Nephron (organoid): Measurements from ENCODE around the gene RAB17.

Experiments used
- H3K27ac Mint-ChIP-seq, 3 experiments: 2 replicates each; pipeline ENCODE4 v1.8.0; 2020; ENCODE audit warnings: mixed read lengths in 3 of 3, mild to moderate bottlenecking in 2 of 3, moderate library complexity in 1 of 3
- H3K27me3 Mint-ChIP-seq: 2 replicates; pipeline ENCODE4 v1.8.0; 2021; ENCODE audit warnings: low read depth, mild to moderate bottlenecking, moderate library complexity, mixed read lengths
- H3K36me3 Mint-ChIP-seq: 2 replicates; pipeline ENCODE4 v1.8.0; 2020; ENCODE audit warnings: low read depth, mixed read lengths
- H3K4me1 Mint-ChIP-seq: 2 replicates; pipeline ENCODE4 v1.8.0; 2020; ENCODE audit warnings: mixed read lengths
- H3K4me3 Mint-ChIP-seq, 3 experiments: 2 replicates each; pipeline ENCODE4 v1.8.0; 2020; ENCODE audit warnings: mild to moderate bottlenecking in 3 of 3, mixed read lengths in 3 of 3, moderate library complexity in 2 of 3
- H3K9me3 Mint-ChIP-seq: 2 replicates; pipeline ENCODE4 v1.8.0; 2020; ENCODE audit warnings: mixed read lengths
- CTCF ChIP-seq, 3 experiments: fragments of 200-600 bp; sonication (generic); IDR thresholded peaks; one replicate each; pipeline ENCODE4 v1.5.0; 2021; ENCODE audit warnings: antibody characterized with exemption in 3 of 3; ENCODE audit not compliant: unreplicated experiment in 3 of 3

The RAB17 gene

GRCh38 chr2:237636578-237636977 lies 46.0 kb upstream of the RAB17 start:
- Mint-ChIP-seq H3K27me3 (no peaks in the 10 kb centered on the region), H3K4me1 (peaks cover 33% of the 10 kb centered on the region), H3K4me3 (no peak overlapping the region), H3K36me3 (peaks cover 58% of the 10 kb centered on the region), H3K27ac (no peak overlapping the region), H3K9me3 (peaks cover 25% of the 10 kb centered on the region)
- TF ChIP-seq CTCF (IDR thresholded peaks at IDR 0.05; ENCODE audit: unreplicated experiment in 3 of 3): no peak

DNA sequence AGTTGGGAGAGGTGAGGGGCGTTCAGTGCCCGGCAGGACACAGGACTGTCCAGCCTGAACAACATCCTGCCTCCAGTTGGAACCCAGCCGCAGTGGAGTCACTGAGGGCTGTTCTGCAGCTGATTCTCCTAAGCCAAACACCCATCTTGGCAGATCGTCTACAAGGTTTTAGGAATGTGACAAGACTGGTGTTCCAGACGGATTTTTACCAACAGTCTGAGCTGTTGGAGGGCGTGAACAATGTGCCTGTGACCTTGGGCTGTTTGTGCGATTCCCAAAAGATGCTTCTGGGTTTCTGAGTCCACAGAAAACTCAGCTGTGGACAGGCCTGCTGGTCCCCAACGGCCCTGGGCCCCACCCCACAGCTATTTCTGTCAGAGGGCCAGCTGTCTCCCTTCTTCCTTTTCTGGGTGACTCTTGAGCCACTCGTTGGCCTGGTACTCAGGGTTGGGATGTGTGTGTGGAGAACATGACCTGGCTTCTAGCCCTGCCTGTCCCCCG lies 42.6 kb upstream of the RAB17 start:
- TF ChIP-seq CTCF (IDR thresholded peaks at IDR 0.05; ENCODE audit: unreplicated experiment in 3 of 3): no peak
- H3K27ac Mint-ChIP-seq: peak overlapping the region in 1 of 3 experiments; percentile 35
- H3K4me3 Mint-ChIP-seq: peak overlapping the region in 2 of 3 experiments; percentile 8 to 29
- peaks cover 49% of the 10 kb centered on the region for H3K4me1 Mint-ChIP-seq
- peaks cover 22% of the 10 kb centered on the region for H3K9me3 Mint-ChIP-seq
- H3K36me3 Mint-ChIP-seq: peaks cover 57% of the 10 kb centered on the region
- peaks cover 12% of the 10 kb centered on the region for H3K27me3 Mint-ChIP-seq

- peaks cover 22% of the 10 kb centered on the region for H3K9me3 Mint-ChIP-seq
- peaks cover 12% of the 10 kb centered on the region for H3K27me3 Mint-ChIP-seq
- H3K4me3 Mint-ChIP-seq: no peak overlapping the region
- peaks cover 50% of the 10 kb centered on the region for H3K4me1 Mint-ChIP-seq
- peaks cover 49% of the 10 kb centered on the region for H3K36me3 Mint-ChIP-seq
- no peak for TF ChIP-seq CTCF (IDR thresholded peaks at IDR 0.05; ENCODE audit: unreplicated experiment in 3 of 3)
- H3K27ac Mint-ChIP-seq: no peak overlapping the region
These were observed 41.5 kb upstream of the RAB17 start for GRCh38 chr2:237631801-237632585.

GRCh38 chr2:237631007-237631785 lies 40.7 kb upstream of the RAB17 start:
- peaks cover 18% of the 10 kb centered on the region for H3K27me3 Mint-ChIP-seq

More at GRCh38 chr2:237631007-237631785, 40.7 kb upstream of the RAB17 start:
- H3K36me3 Mint-ChIP-seq: peaks cover 41% of the 10 kb centered on the region
- TF ChIP-seq CTCF (IDR thresholded peaks at IDR 0.05; ENCODE audit: unreplicated experiment in 3 of 3): no peak
- H3K9me3 Mint-ChIP-seq: peaks cover 14% of the 10 kb centered on the region
- peaks cover 57% of the 10 kb centered on the region for H3K4me1 Mint-ChIP-seq
- H3K4me3 Mint-ChIP-seq: peak overlapping the region in 2 of 3 experiments; percentile 42 to 70
- peak overlapping the region in 2 of 3 experiments; percentile 56 to 73 for H3K27ac Mint-ChIP-seq
